HG03095 (cell line): ENCODE data around the gene JPH3.

ENCODE experiments used
- ATAC-seq: cut with Tn5 transposase; IDR thresholded peaks from one replicate; pipeline ENCODE4 v1.9.1; 2021; ENCODE audit warnings: moderate library complexity; ENCODE audit not compliant: unreplicated experiment

JPH3 gene

GRCh38 chr16:87602001-87602775, at the start of gene JPH3:
Gene JPH3 (plus strand): TSS chr16:87602508. CDS start chr16:87603147, 639 bp downstream.
- no peak for ATAC-seq

GRCh38 chr16:87552772-87553573, 49.3 kb upstream of the JPH3 start:
- ATAC-seq = no peak

GRCh38 chr16:87554754-87555427, 47.4 kb upstream of the JPH3 start:
- ATAC-seq = no peak

- ATAC-seq = no peak
Measured at GRCh38 chr16:87555647-87556046, 46.7 kb upstream of the JPH3 start.

GRCh38 chr16:87556941-87557459, 45.3 kb upstream of the JPH3 start:
- ATAC-seq = no peak

GRCh38 chr16:87558682-87559081, 43.6 kb upstream of the JPH3 start:
- no peak for ATAC-seq

- no peak for ATAC-seq
Measured at GRCh38 chr16:87559945-87560344, 42.4 kb upstream of the JPH3 start.

GRCh38 chr16:87560428-87561199, 41.7 kb upstream of the JPH3 start:
- ATAC-seq = no peak

- ATAC-seq = no peak
Measured at GRCh38 chr16:87561200-87562105, 40.9 kb upstream of the JPH3 start.

- ATAC-seq = no peak
Measured at GRCh38 chr16:87562201-87562600, 40.1 kb upstream of the JPH3 start.

- ATAC-seq = no peak
Measured at GRCh38 chr16:87563022-87563421, 39.3 kb upstream of the JPH3 start.

GRCh38 chr16:87563714-87564523, 38.4 kb upstream of the JPH3 start:
- no peak for ATAC-seq

GRCh38 chr16:87564524-87564778, 37.9 kb upstream of the JPH3 start:
- no peak for ATAC-seq

GRCh38 chr16:87569601-87570571, 32.4 kb upstream of the JPH3 start:
- ATAC-seq = no peak

- no peak for ATAC-seq
Measured at GRCh38 chr16:87570572-87570937, 31.8 kb upstream of the JPH3 start.

- ATAC-seq = no peak
Measured at GRCh38 chr16:87570938-87571867, 31.1 kb upstream of the JPH3 start.

- ATAC-seq = no peak
Measured at GRCh38 chr16:87571868-87572244, 30.5 kb upstream of the JPH3 start.
